HL-60 (cell line): ENCODE measurements around the gene COMMD10.

Source experiments
- DNase-seq, 2 experiments: peaks; one replicate each; pipeline ENCODE4 v3.0.0-alpha.2; 2010 to 2020; ENCODE audit warnings: low read depth in 1 of 2, low spot score in 1 of 2
- H3K27ac ChIP-seq: fragments of 250-450 bp; sonication (Bioruptor Pico); replicated peaks from 2 replicates; pipeline ENCODE4 v1.5.1; 2020; ENCODE audit warnings: mild to moderate bottlenecking, moderate library complexity
- H3K27me3 ChIP-seq: fragments of 250-450 bp; sonication (Bioruptor Pico); 2 replicates; pipeline ENCODE4 v1.5.1; 2021; ENCODE audit warnings: mild to moderate bottlenecking, moderate library complexity; ENCODE audit not compliant: insufficient read depth, poor library complexity, severe bottlenecking
- H3K4me3 ChIP-seq: replicated peaks from 2 replicates; pipeline ENCODE4 v1.5.1; 2011; ENCODE audit warnings: mild to moderate bottlenecking, control low read depth, low read length; ENCODE audit not compliant: insufficient read depth
- GABPA ChIP-seq: IDR thresholded peaks from 2 replicates; pipeline ENCODE4 v1.6.1; 2012; ENCODE audit warnings: low read depth
- POLR2AphosphoS5 ChIP-seq: IDR thresholded peaks from 2 replicates; pipeline ENCODE4 v1.6.1; 2012; ENCODE audit warnings: low read depth
- SPI1 ChIP-seq: IDR thresholded peaks from 2 replicates; pipeline ENCODE4 v1.6.1; 2012; ENCODE audit warnings: low read depth, mild to moderate bottlenecking, borderline replicate concordance
- TF ChIP-seq, protein P1 (sequence below): IDR thresholded peaks from 2 replicates; pipeline ENCODE4 v1.6.1; 2012; ENCODE audit warnings: low read depth; ENCODE audit not compliant: insufficient replicate concordance
- TF ChIP-seq, protein P2 (sequence below): IDR thresholded peaks from one replicate; pipeline ENCODE4 v1.5.1; 2011; ENCODE audit warnings: low read length, control low read depth, inconsistent platforms; ENCODE audit not compliant: insufficient read depth

COMMD10 gene

DNA sequence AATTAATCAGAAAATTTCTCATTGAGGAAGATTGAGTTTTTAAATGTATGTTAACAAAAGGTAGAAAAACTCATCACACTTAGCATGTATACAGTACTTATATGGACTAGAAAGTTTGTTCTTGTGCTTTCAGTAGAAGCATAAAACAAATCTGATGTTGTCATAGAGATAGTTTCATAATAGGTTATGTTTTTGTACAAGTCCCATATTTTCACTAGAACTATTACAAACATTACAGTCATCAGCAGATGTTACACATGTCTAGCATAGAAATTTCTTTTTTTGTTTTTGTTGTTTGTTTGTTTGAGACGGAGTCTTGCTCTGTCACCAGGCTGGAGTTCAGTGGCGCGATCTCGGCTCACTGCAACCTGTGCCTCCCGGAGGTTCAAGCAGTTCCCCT is 131.4 kb downstream of the COMMD10 start:
- Histone ChIP-seq H3K27me3 (no peaks in the 10 kb centered on the region), H3K27ac (no peak overlapping the region), H3K4me3 (no peak overlapping the region)
- DNase-seq: no peak
- TF ChIP-seq, protein P1, sequence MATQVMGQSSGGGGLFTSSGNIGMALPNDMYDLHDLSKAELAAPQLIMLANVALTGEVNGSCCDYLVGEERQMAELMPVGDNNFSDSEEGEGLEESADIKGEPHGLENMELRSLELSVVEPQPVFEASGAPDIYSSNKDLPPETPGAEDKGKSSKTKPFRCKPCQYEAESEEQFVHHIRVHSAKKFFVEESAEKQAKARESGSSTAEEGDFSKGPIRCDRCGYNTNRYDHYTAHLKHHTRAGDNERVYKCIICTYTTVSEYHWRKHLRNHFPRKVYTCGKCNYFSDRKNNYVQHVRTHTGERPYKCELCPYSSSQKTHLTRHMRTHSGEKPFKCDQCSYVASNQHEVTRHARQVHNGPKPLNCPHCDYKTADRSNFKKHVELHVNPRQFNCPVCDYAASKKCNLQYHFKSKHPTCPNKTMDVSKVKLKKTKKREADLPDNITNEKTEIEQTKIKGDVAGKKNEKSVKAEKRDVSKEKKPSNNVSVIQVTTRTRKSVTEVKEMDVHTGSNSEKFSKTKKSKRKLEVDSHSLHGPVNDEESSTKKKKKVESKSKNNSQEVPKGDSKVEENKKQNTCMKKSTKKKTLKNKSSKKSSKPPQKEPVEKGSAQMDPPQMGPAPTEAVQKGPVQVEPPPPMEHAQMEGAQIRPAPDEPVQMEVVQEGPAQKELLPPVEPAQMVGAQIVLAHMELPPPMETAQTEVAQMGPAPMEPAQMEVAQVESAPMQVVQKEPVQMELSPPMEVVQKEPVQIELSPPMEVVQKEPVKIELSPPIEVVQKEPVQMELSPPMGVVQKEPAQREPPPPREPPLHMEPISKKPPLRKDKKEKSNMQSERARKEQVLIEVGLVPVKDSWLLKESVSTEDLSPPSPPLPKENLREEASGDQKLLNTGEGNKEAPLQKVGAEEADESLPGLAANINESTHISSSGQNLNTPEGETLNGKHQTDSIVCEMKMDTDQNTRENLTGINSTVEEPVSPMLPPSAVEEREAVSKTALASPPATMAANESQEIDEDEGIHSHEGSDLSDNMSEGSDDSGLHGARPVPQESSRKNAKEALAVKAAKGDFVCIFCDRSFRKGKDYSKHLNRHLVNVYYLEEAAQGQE: no peak
- TF ChIP-seq POLR2AphosphoS5: no peak
- TF ChIP-seq SPI1: no peak
- no peak for TF ChIP-seq GABPA
- TF ChIP-seq, protein P2, sequence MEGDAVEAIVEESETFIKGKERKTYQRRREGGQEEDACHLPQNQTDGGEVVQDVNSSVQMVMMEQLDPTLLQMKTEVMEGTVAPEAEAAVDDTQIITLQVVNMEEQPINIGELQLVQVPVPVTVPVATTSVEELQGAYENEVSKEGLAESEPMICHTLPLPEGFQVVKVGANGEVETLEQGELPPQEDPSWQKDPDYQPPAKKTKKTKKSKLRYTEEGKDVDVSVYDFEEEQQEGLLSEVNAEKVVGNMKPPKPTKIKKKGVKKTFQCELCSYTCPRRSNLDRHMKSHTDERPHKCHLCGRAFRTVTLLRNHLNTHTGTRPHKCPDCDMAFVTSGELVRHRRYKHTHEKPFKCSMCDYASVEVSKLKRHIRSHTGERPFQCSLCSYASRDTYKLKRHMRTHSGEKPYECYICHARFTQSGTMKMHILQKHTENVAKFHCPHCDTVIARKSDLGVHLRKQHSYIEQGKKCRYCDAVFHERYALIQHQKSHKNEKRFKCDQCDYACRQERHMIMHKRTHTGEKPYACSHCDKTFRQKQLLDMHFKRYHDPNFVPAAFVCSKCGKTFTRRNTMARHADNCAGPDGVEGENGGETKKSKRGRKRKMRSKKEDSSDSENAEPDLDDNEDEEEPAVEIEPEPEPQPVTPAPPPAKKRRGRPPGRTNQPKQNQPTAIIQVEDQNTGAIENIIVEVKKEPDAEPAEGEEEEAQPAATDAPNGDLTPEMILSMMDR: no peak

DNA sequence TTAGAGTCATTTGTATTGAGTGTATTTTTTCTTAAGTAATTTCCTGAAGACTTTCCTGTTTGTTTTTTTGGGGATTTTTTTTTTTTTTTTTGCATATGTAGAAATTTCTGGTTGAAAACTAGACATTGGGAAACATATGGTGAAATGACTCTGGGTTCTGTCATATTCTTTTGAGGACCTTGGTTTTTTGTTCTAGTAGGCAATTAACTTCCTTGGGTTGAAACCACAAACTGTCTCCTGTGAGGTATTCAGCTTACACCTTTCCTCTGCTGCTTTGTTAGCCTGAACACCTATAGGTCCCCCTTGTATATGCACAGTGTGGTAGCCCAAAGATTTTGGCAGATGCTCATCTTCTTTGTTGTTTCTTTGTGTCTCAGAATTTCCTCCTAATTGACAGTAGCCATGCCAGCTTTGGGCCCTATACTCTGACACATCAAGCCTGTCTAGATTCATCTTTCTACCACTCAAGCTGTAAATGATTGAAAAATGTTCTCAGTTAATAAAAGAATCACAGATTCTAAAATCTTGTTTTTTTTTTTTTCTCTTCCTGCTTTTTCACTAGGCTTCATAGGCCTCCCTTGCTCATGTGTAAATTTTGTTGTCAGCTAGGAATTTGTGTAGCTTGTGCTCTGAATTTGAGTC is 140.6 kb downstream of the COMMD10 start:
- Histone ChIP-seq H3K27ac (peak overlapping the region; percentile 63), H3K4me3 (no peak overlapping the region), H3K27me3 (no peaks in the 10 kb centered on the region)
- peak; percentile 8 to 14 for DNase-seq
- TF ChIP-seq, protein P2: no peak
- TF ChIP-seq GABPA (no peak), SPI1 (no peak), POLR2AphosphoS5 (no peak)
- TF ChIP-seq, protein P1: no peak

DNA sequence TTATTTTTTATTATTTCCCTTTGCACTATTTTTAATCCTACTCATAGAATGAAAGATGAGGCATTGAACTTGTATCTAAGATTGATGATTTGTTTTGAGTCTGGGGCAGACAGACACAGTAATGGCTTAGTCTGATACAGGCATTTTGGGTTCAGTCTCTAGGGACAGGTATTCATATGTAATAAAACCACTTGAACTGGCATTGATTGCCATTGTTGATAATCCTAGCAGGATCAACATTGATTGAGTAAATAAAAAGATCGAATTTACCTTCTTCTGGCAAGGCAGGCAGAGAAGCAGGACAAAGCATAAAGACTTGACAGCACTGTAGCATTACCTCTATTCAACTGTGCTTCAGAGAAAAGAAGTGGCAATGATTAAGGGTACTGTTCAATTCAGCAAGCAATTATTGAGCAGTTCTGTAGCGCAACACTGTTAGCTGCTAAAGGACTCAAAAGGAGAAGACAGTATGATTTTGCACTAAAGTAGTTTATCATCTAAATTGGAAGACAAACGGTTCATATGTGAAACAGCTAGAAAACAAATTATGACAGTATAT is 144.4 kb downstream of the COMMD10 start:
- DNase-seq: no peak
- TF ChIP-seq GABPA: no peak
- TF ChIP-seq POLR2AphosphoS5: no peak
- TF ChIP-seq, protein P2: no peak
- TF ChIP-seq SPI1: no peak
- TF ChIP-seq, protein P1: no peak

More for the DNA sequence above, 144.4 kb downstream of the COMMD10 start:
- H3K27me3 ChIP-seq: no peaks in the 10 kb centered on the region
- no peak overlapping the region for H3K27ac ChIP-seq
- H3K4me3 ChIP-seq: no peak overlapping the region
